Caco-2 (cell line): ENCODE measurements around the gene TMEM185A. TPM values are rescaled to one million over a fixed set of nuclear protein-coding genes. Genes with fewer than 3 reads are reported as not detected.
"Not testable (repeated sequence)": the region's sequence is repeated elsewhere in the genome, so short reads cannot be mapped to it uniquely, and the experiment has no call there.

ENCODE experiments used
- Bru-seq: library from RNA; stranded (reverse); fragments of 400-500 nt; gene quantifications from one replicate; lab custom pipeline; 2021; lab: Mats Ljungman, UMichigan
- BruChase-seq, 2 experiments: library from RNA; stranded (reverse); fragments of 400-500 nt; gene quantifications; one replicate each; lab custom pipeline; 2021; lab: Mats Ljungman, UMichigan
- BruUV-seq: library from RNA; stranded (reverse); fragments of 400-500 nt; replicated peaks from 2 replicates; lab custom pipeline; 2021; lab: Mats Ljungman, UMichigan
- CTCF ChIA-PET: fragments of 300-600 bp; sonication (Branson Sonifier 250); formaldehyde crosslinking; loops from one replicate; lab custom pipeline; 2022; ENCODE audit warnings: antibody characterized with exemption; lab: Charles Lee
- POLR2A ChIA-PET: fragments of 300-600 bp; sonication (Branson Sonifier 250); formaldehyde crosslinking; loops from one replicate; lab custom pipeline; 2022; ENCODE audit warnings: antibody characterized with exemption; lab: Charles Lee
- DNase-seq, 2 experiments: peaks; one replicate each; pipeline versions ENCODE4 v3.0.0 to v3.0.0-alpha.2; 2020 to 2022
- H3K27me3 ChIP-seq: replicated peaks from 2 replicates; pipeline ENCODE4 v1.6.0; 2011; ENCODE audit warnings: low read length; ENCODE audit not compliant: control insufficient read depth, insufficient read depth
- H3K36me3 ChIP-seq: 2 replicates; pipeline ENCODE4 v1.5.1; 2011; ENCODE audit warnings: low read length; ENCODE audit not compliant: control insufficient read depth, insufficient read depth
- H3K4me1 ChIP-seq: fragments of 250-450 bp; sonication (Bioruptor Pico); 2 replicates; pipeline ENCODE4 v1.5.1; 2020; ENCODE audit warnings: mild to moderate bottlenecking
- H3K4me3 ChIP-seq: 2 replicates; pipeline ENCODE4 v1.5.1; 2011; ENCODE audit warnings: low read depth, mild to moderate bottlenecking, control low read depth, low read length
- H3K9me3 ChIP-seq: fragments of 250-450 bp; sonication (Bioruptor Pico); 2 replicates; pipeline ENCODE4 v1.5.1; 2020; ENCODE audit warnings: mild to moderate bottlenecking, moderate library complexity
- H3K27ac Mint-ChIP-seq: one replicate; pipeline ENCODE4 v1.8.0; 2022; ENCODE audit warnings: mixed read lengths; ENCODE audit not compliant: unreplicated experiment
- H3K27me3 Mint-ChIP-seq: one replicate; pipeline ENCODE4 v1.8.0; 2022; ENCODE audit warnings: mixed read lengths; ENCODE audit not compliant: insufficient read depth, unreplicated experiment
- H3K36me3 Mint-ChIP-seq: one replicate; pipeline ENCODE4 v1.8.0; 2022; ENCODE audit warnings: mild to moderate bottlenecking, mixed read lengths; ENCODE audit not compliant: insufficient read depth, unreplicated experiment
- H3K4me1 Mint-ChIP-seq: one replicate; pipeline ENCODE4 v1.8.0; 2022; ENCODE audit warnings: low read depth, mixed read lengths; ENCODE audit not compliant: unreplicated experiment
- H3K4me3 Mint-ChIP-seq: one replicate; pipeline ENCODE4 v1.8.0; 2022; ENCODE audit warnings: mild to moderate bottlenecking, moderate library complexity, mixed read lengths; ENCODE audit not compliant: unreplicated experiment
- H3K9me3 Mint-ChIP-seq: one replicate; pipeline ENCODE4 v1.8.0; 2022; ENCODE audit warnings: mixed read lengths; ENCODE audit not compliant: unreplicated experiment
- CTCF ChIP-seq, 2 experiments: fragments of 200-600 bp in 1 of 2; IDR thresholded peaks; 1 replicate in 1 of 2; 2 replicates in 1 of 2; pipeline versions ENCODE4 v1.5.1 to v1.8.0; 2011 to 2022; ENCODE audit warnings: antibody characterized with exemption in 1 of 2, control low read depth in 1 of 2, inconsistent platforms in 1 of 2, low read depth in 1 of 2, low read length in 1 of 2, mild to moderate bottlenecking in 1 of 2, moderate library complexity in 1 of 2; ENCODE audit not compliant: insufficient read depth in 1 of 2, severe bottlenecking in 1 of 2, unreplicated experiment in 1 of 2
- intact Hi-C: fragments of 100-400 bp; cut with micrococcal nuclease; formaldehyde crosslinking; loops from one replicate; pipeline ENCODE4 v1.10.0; 2022; ENCODE audit not compliant: unreplicated experiment
- long read RNA-seq: library from polyadenylated mRNA; stranded (forward); transcript quantifications from one replicate; pipeline ENCODE4 v2.0.0, GENCODE V29; 2022
- total RNA-seq: library from RNA; stranded (reverse); gene quantifications from 2 replicates; pipeline ENCODE4 v1.2.3, GENCODE V29; 2022

The TMEM185A gene
- total RNA-seq (14.2 and 17.1 TPM in 2 replicates), Bru-seq, nascent RNA (percentile 60 among the genes with signal in this experiment), BruChase-seq, experiment 1, labeled RNA remaining after a 2-hour chase (percentile 55 among the genes with signal in this experiment), BruChase-seq, experiment 2, labeled RNA remaining after a 6-hour chase (percentile 52 among the genes with signal in this experiment)
- long read RNA-seq, transcript TMEM185A-207 (7 exons, 2,840 nt), result major isoform, 9 of 23 reads
- long read RNA-seq, partial matches to known transcripts, result 1 of 23 reads
- long read RNA-seq, other reads (novel, unspliced or antisense), result 5 of 23 reads

GRCh38 chrX:149631234-149632165 is at the start of gene TMEM185A:
Gene TMEM185A, minus strand, starts transcription at chrX:149631792. Its CDS starts 212 bp downstream, at chrX:149631580.
- CTCF ChIA-PET, result no interaction called here
- peak within 1 kb of the TSS; percentile 77 for H3K4me3 ChIP-seq
- H3K4me3 Mint-ChIP-seq, result peak within 1 kb of the TSS; percentile 94
- no peaks in the 10 kb centered on the region for H3K27me3 ChIP-seq
- H3K9me3 Mint-ChIP-seq, result no peaks in the 10 kb centered on the region
- H3K36me3 ChIP-seq, result no peaks in the 10 kb centered on the region
- intact Hi-C loops, result no loop called here
- POLR2A ChIA-PET, result no interaction called here
- DNase-seq, result peak; percentile 62 to 68
- peaks cover 7% of the 10 kb centered on the region for H3K27me3 Mint-ChIP-seq
- no peak for TF ChIP-seq CTCF (IDR thresholded peaks at IDR 0.05; ENCODE audit: insufficient read depth in 1 of 2, low read depth in 1 of 2, low read length in 1 of 2, severe bottlenecking in 1 of 2, unreplicated experiment in 1 of 2)
- no peaks in the 10 kb centered on the region for H3K36me3 Mint-ChIP-seq
- no peaks in the 10 kb centered on the region for H3K9me3 ChIP-seq
- no TSS peak for BruUV-seq
- H3K27ac Mint-ChIP-seq, result peak within 1 kb of the TSS; percentile 79
- H3K4me1 ChIP-seq, result peaks cover 13% of the 10 kb centered on the region; the same call in 1 of the 2 replicates
- H3K4me1 Mint-ChIP-seq, result peaks cover 23% of the 10 kb centered on the region

- Histone ChIP-seq H3K4me3 (no peak overlapping the region), H3K9me3 (no peaks in the 10 kb centered on the region), H3K4me1 (no peaks in the 10 kb centered on the region), H3K27me3 (no peaks in the 10 kb centered on the region), H3K36me3 (no peaks in the 10 kb centered on the region)
- Mint-ChIP-seq H3K27ac (no peak overlapping the region), H3K36me3 (no peaks in the 10 kb centered on the region), H3K4me1 (no peaks in the 10 kb centered on the region), H3K27me3 (no peaks in the 10 kb centered on the region), H3K9me3 (no peaks in the 10 kb centered on the region), H3K4me3 (no peak overlapping the region)
- BruUV-seq, result no TSS peak
- no peak for TF ChIP-seq CTCF (IDR thresholded peaks at IDR 0.05; ENCODE audit: insufficient read depth in 1 of 2, low read depth in 1 of 2, low read length in 1 of 2, severe bottlenecking in 1 of 2, unreplicated experiment in 1 of 2)
- ChIA-PET POLR2A (no interaction called here), CTCF (no interaction called here)
- intact Hi-C loops, result no loop called here
- DNase-seq, result no peak
Observed at GRCh38 chrX:149681182-149681581, 49.6 kb upstream of the TMEM185A start.

GRCh38 chrX:149679164-149679678 is 47.6 kb upstream of the TMEM185A start:
- H3K4me3 Mint-ChIP-seq, intact Hi-C loops, H3K27me3 Mint-ChIP-seq, H3K36me3 Mint-ChIP-seq, BruUV-seq, H3K27ac Mint-ChIP-seq, H3K27me3 ChIP-seq, DNase-seq, H3K4me1 ChIP-seq, H3K4me3 ChIP-seq, H3K9me3 ChIP-seq, H3K9me3 Mint-ChIP-seq, H3K36me3 ChIP-seq, CTCF ChIA-PET, POLR2A ChIA-PET, H3K4me1 Mint-ChIP-seq: not testable (repeated sequence)

GRCh38 chrX:149675554-149675953 is 44.0 kb upstream of the TMEM185A start:
- H3K4me3 ChIP-seq, intact Hi-C loops, POLR2A ChIA-PET, H3K27me3 Mint-ChIP-seq, DNase-seq, H3K4me3 Mint-ChIP-seq, H3K9me3 Mint-ChIP-seq, H3K36me3 Mint-ChIP-seq, H3K4me1 ChIP-seq, H3K27ac Mint-ChIP-seq, CTCF ChIA-PET, H3K9me3 ChIP-seq, H3K4me1 Mint-ChIP-seq, H3K36me3 ChIP-seq, BruUV-seq, H3K27me3 ChIP-seq: not testable (repeated sequence)

GRCh38 chrX:149675088-149675487 is 43.5 kb upstream of the TMEM185A start:
- H3K27ac Mint-ChIP-seq, H3K4me1 ChIP-seq, H3K4me3 Mint-ChIP-seq, H3K4me3 ChIP-seq, H3K4me1 Mint-ChIP-seq, H3K9me3 Mint-ChIP-seq, POLR2A ChIA-PET, intact Hi-C loops, H3K9me3 ChIP-seq, H3K27me3 Mint-ChIP-seq, H3K27me3 ChIP-seq, CTCF ChIA-PET, H3K36me3 ChIP-seq, BruUV-seq, DNase-seq, H3K36me3 Mint-ChIP-seq: not testable (repeated sequence)
